Left renal cortex interstitium (tissue), 4 donors: Measurements from ENCODE around the gene KAT8. TPM values are rescaled to one million over a fixed set of nuclear protein-coding genes. Genes with fewer than 3 reads are reported as not detected.

Source experiments
- polyA plus RNA-seq, 4 donors: library from polyadenylated mRNA; unstranded; fragments of 120-200 nt; gene quantifications; one replicate each; pipeline ENCODE4 v1.2.1, GENCODE V29; 2013; ENCODE audit not compliant: insufficient read length in 4 of 4

The KAT8 gene
- polyA plus RNA-seq, 4 donors = 56.6 to 86.1 (median 70.4) TPM

Other genes starting within 250 kb of the KAT8 start
- 10 to 100 TPM; 38.4 to 57.2 (median 44.5) TPM for gene BCL7C, start 223.6 kb upstream of the KAT8 start, polyA plus RNA-seq
- 1 to 10 TPM; 6.2 to 9.8 (median 7.7) TPM for gene CTF1, start 221.1 kb upstream of the KAT8 start, polyA plus RNA-seq
- 10 to 100 TPM; 16.3 to 38.8 (median 27.4) TPM for gene FBXL19, start 194.1 kb upstream of the KAT8 start, polyA plus RNA-seq
- 10 to 100 TPM; 18.7 to 22.5 (median 20.3) TPM for gene ORAI3, start 168.6 kb upstream of the KAT8 start, polyA plus RNA-seq
- gene SETD1A, start 159.9 kb upstream of the KAT8 start, polyA plus RNA-seq = 10 to 100 TPM; 15.3 to 23.3 (median 18.6) TPM
- gene HSD3B7, start 132.5 kb upstream of the KAT8 start, polyA plus RNA-seq = 10 to 100 TPM in 2 of 4 donors, 1 to 10 TPM in 2; 7.2 to 12.0 (median 9.4) TPM
- gene STX1B, start 107.0 kb upstream of the KAT8 start, polyA plus RNA-seq = 1 to 10 TPM in 3 of 4 donors, under 1 TPM in 1; 0.73 to 3.0 (median 1.8) TPM
- gene STX4, start 84.1 kb upstream of the KAT8 start, polyA plus RNA-seq = 10 to 100 TPM; 35.6 to 44.6 (median 41.2) TPM
- gene ZNF668, start 43.4 kb upstream of the KAT8 start, polyA plus RNA-seq = 1 to 10 TPM; 4.1 to 7.2 (median 6.5) TPM
- 10 to 100 TPM; 11.0 to 19.1 (median 12.5) TPM for gene ZNF646, start 43.2 kb upstream of the KAT8 start, polyA plus RNA-seq
- 1 to 10 TPM in 3 of 4 donors, under 1 TPM in 1; 0.48 to 2.1 (median 1.3) TPM for gene PRSS53, start 28.7 kb upstream of the KAT8 start, polyA plus RNA-seq
- 10 to 100 TPM; 68.3 to 92.8 (median 73.0) TPM for gene VKORC1, start 22.9 kb upstream of the KAT8 start, polyA plus RNA-seq
- 10 to 100 TPM; 34.5 to 48.8 (median 41.0) TPM for gene BCKDK, start 9.3 kb upstream of the KAT8 start, polyA plus RNA-seq
- gene PRSS8, start 18.1 kb downstream of the KAT8 start, polyA plus RNA-seq = 10 to 100 TPM; 53.9 to 77.2 (median 67.5) TPM
- 1 to 10 TPM in 3 of 4 donors, under 1 TPM in 1; 0.92 to 1.7 (median 1.3) TPM for gene PRSS36, start 32.4 kb downstream of the KAT8 start, polyA plus RNA-seq
- gene FUS, start 62.5 kb downstream of the KAT8 start, polyA plus RNA-seq = 100 to 1,000 TPM; 571 to 934 (median 698) TPM
- 10 to 100 TPM in 2 of 4 donors, 1 to 10 TPM in 2; 7.5 to 17.9 (median 10.9) TPM for gene PYCARD, start 85.1 kb downstream of the KAT8 start, polyA plus RNA-seq
- gene TRIM72, start 96.5 kb downstream of the KAT8 start, polyA plus RNA-seq = under 1 TPM; 0.05 to 0.17 (median 0.09) TPM
- gene PYDC1, start 99.5 kb downstream of the KAT8 start, polyA plus RNA-seq = not detected
- gene ITGAM, start 142.3 kb downstream of the KAT8 start, polyA plus RNA-seq = 1 to 10 TPM; 1.5 to 3.2 (median 2.6) TPM
- gene ITGAX, start 237.5 kb downstream of the KAT8 start, polyA plus RNA-seq = 1 to 10 TPM in 1 of 4 donors, under 1 TPM in 3; 0.30 to 1.3 (median 0.55) TPM